HepG2 (cell line): ENCODE data around the gene LRRC74A. TPM values are rescaled to one million over a fixed set of nuclear protein-coding genes. Genes with fewer than 3 reads are reported as not detected.

Experiments used
- ARID2 ChIP-seq: sonication (generic); formaldehyde crosslinking; IDR thresholded peaks from 2 replicates; pipeline ENCODE4 v1.8.1; 2022; ENCODE audit warnings: mild to moderate bottlenecking, missing genetic modification reagents, borderline replicate concordance
- BCL6 ChIP-seq: IDR thresholded peaks from 2 replicates; pipeline ENCODE4 v1.6.1; 2016; ENCODE audit warnings: missing genetic modification reagents, missing compliant biosample characterization
- BRCA1 ChIP-seq: sonication (generic); formaldehyde crosslinking; IDR thresholded peaks from 2 replicates; pipeline ENCODE4 v1.4.0; 2020; ENCODE audit warnings: missing genetic modification reagents
- DMAP1 ChIP-seq: IDR thresholded peaks from 2 replicates; pipeline ENCODE4 v1.6.1; 2016
- EZH2 ChIP-seq: conservative IDR thresholded peaks from 2 replicates; pipeline ENCODE4 v1.6.1; 2012; ENCODE audit warnings: mild to moderate bottlenecking, low read depth, low read length, moderate library complexity
- FOXK1 ChIP-seq: sonication (generic); formaldehyde crosslinking; IDR thresholded peaks from 2 replicates; pipeline ENCODE4 v1.4.0; 2020; ENCODE audit warnings: low read depth, missing genetic modification reagents, borderline replicate concordance
- GFI1 ChIP-seq: sonication (generic); formaldehyde crosslinking; IDR thresholded peaks from 2 replicates; pipeline ENCODE4 v1.5.0; 2020; ENCODE audit warnings: missing genetic modification reagents, mild to moderate bottlenecking, borderline replicate concordance
- GPN1 ChIP-seq: sonication (generic); formaldehyde crosslinking; IDR thresholded peaks from 2 replicates; pipeline ENCODE4 v1.5.1; 2020; ENCODE audit warnings: missing genetic modification reagents, borderline replicate concordance
- IRF1 ChIP-seq: sonication (generic); formaldehyde crosslinking; IDR thresholded peaks from 2 replicates; pipeline ENCODE4 v1.4.0; 2020; ENCODE audit warnings: low read depth, mild to moderate bottlenecking, missing genetic modification reagents
- MAFG ChIP-seq: sonication (generic); formaldehyde crosslinking; IDR thresholded peaks from 2 replicates; pipeline ENCODE4 v1.5.1; 2020; ENCODE audit warnings: mild to moderate bottlenecking, missing genetic modification reagents
- MED13 ChIP-seq: sonication (generic); formaldehyde crosslinking; IDR thresholded peaks from 2 replicates; pipeline ENCODE4 v1.5.0; 2020; ENCODE audit warnings: missing genetic modification reagents
- MIER3 ChIP-seq: IDR thresholded peaks from 2 replicates; pipeline ENCODE4 v1.6.1; 2016; ENCODE audit warnings: missing compliant biosample characterization, borderline replicate concordance
- NCOR1 ChIP-seq: fragments of 200-600 bp; sonication (generic); IDR thresholded peaks from 2 replicates; pipeline ENCODE4 v1.7.0; 2017; ENCODE audit warnings: antibody characterized with exemption, low read length, borderline replicate concordance
- NFRKB ChIP-seq: fragments of 450-650 bp; IDR thresholded peaks from 2 replicates; pipeline ENCODE4 v1.6.1; 2017
- RBM22 ChIP-seq: fragments of 200-400 bp; formaldehyde crosslinking; optimal IDR thresholded peaks from 2 replicates; pipeline ENCODE3; 2017; ENCODE audit warnings: mild to moderate bottlenecking, low read length, moderate library complexity
- THYN1 ChIP-seq: sonication (generic); formaldehyde crosslinking; IDR thresholded peaks from 2 replicates; pipeline ENCODE4 v1.8.1; 2023; ENCODE audit warnings: low read depth, mild to moderate bottlenecking, moderate library complexity, missing genetic modification reagents, borderline replicate concordance
- YY1 ChIP-seq: IDR thresholded peaks from 2 replicates; pipeline ENCODE4 v1.6.1; 2011; ENCODE audit warnings: low read length, low read depth, moderate library complexity, mild to moderate bottlenecking; ENCODE audit not compliant: insufficient read depth, insufficient replicate concordance
- ZMYM3 ChIP-seq: sonication (generic); formaldehyde crosslinking; IDR thresholded peaks from 2 replicates; pipeline ENCODE4 v1.5.1; 2020; ENCODE audit warnings: mild to moderate bottlenecking, missing genetic modification reagents
- ZNF292 ChIP-seq: sonication (generic); formaldehyde crosslinking; IDR thresholded peaks from 2 replicates; pipeline ENCODE4 v1.8.1; 2022; ENCODE audit warnings: mild to moderate bottlenecking, low read depth, missing genetic modification reagents, borderline replicate concordance
- ZNF337 ChIP-seq: sonication (generic); formaldehyde crosslinking; IDR thresholded peaks from 2 replicates; pipeline ENCODE4 v1.5.1; 2020; ENCODE audit warnings: missing genetic modification reagents, low read depth, mild to moderate bottlenecking, borderline replicate concordance
- ZNF460 ChIP-seq: sonication (generic); formaldehyde crosslinking; IDR thresholded peaks from 2 replicates; pipeline ENCODE4 v1.5.1; 2020; ENCODE audit warnings: missing genetic modification reagents, mild to moderate bottlenecking, borderline replicate concordance
- ZNF484 ChIP-seq: sonication (generic); formaldehyde crosslinking; IDR thresholded peaks from 2 replicates; pipeline ENCODE4 v1.5.1; 2020; ENCODE audit warnings: mild to moderate bottlenecking, low read depth, missing genetic modification reagents, borderline replicate concordance
- ZNF512 ChIP-seq: sonication (generic); formaldehyde crosslinking; IDR thresholded peaks from 2 replicates; pipeline ENCODE4 v1.4.0; 2020; ENCODE audit warnings: mild to moderate bottlenecking, missing genetic modification reagents
- ZNF672 ChIP-seq: sonication (generic); formaldehyde crosslinking; IDR thresholded peaks from 2 replicates; pipeline ENCODE4 v1.8.1; 2022; ENCODE audit warnings: missing genetic modification reagents
- ZNF816 ChIP-seq: sonication (generic); formaldehyde crosslinking; IDR thresholded peaks from 2 replicates; pipeline ENCODE4 v1.8.0; 2022; ENCODE audit warnings: missing genetic modification reagents, mild to moderate bottlenecking, borderline replicate concordance
- polyA plus RNA-seq, 8 experiments: library from polyadenylated mRNA; depleted of rRNA in 3 of 8; stranded (reverse) in 7 of 8; unstranded in 1 of 8; fragments of >200 nt; fragmentation: Illumina TruSeq in 4 of 8; extraction: Trizol in 4 of 8; gene quantifications; 2 replicates each; pipeline versions ENCODE4 v1.2.1 to v1.2.3, GENCODE V29; 2011 to 2016; ENCODE audit warnings: low read depth in 4 of 8, missing spikeins in 1 of 8, mixed read lengths in 1 of 8; ENCODE audit not compliant: insufficient read depth in 1 of 8
- total RNA-seq, 5 experiments: library from RNA; depleted of rRNA; stranded (reverse); fragments of >200 nt; fragmentation: Illumina TruSeq; extraction: Trizol; gene quantifications; 2 replicates each; pipeline ENCODE4 v1.2.3, GENCODE V29; 2016; ENCODE audit warnings: low read depth in 1 of 5
- TF ChIP-seq, protein P1 (sequence below): sonication (generic); formaldehyde crosslinking; IDR thresholded peaks from 2 replicates; pipeline ENCODE4 v1.8.0; 2022; ENCODE audit warnings: missing genetic modification reagents, low read depth, mild to moderate bottlenecking, borderline replicate concordance
- TF ChIP-seq, protein P2 (sequence below): sonication (generic); formaldehyde crosslinking; conservative IDR thresholded peaks from 2 replicates; pipeline ENCODE4 v1.4.0; 2020; ENCODE audit warnings: missing genetic modification reagents

The LRRC74A gene
- total and polyA plus RNA-seq, 2 of the 13 experiments (the other 11 are each of a cell fraction or from before 2014, with no cell fraction given) = not detected

- TF ChIP-seq ZNF292 (CRISPR knock-in tag) (peak; percentile 62; the same call in 1 of the 2 replicates), ZNF484 (CRISPR knock-in tag) (no peak), FOXK1 (CRISPR knock-in tag) (peak; percentile 29; the same call in 1 of the 2 replicates), ZNF816 (no peak), NFRKB (no peak), NCOR1 (peak; percentile 80; the same call in 1 of the 2 replicates), MIER3 (no peak), ZNF672 (CRISPR knock-in tag) (no peak), ZMYM3 (CRISPR knock-in tag) (no peak; the same call in 1 of the 2 replicates), YY1 (no peak), MAFG (CRISPR knock-in tag) (no peak), ARID2 (no peak), IRF1 (CRISPR knock-in tag) (no peak), GPN1 (no peak), THYN1 (CRISPR knock-in tag) (no peak), ZNF460 (CRISPR knock-in tag) (no peak), BRCA1 (CRISPR knock-in tag) (no peak), DMAP1 (no peak), GFI1 (CRISPR knock-in tag) (no peak), EZH2 (no peak), RBM22 (no peak), ZNF512 (no peak), MED13 (CRISPR knock-in tag) (no peak), ZNF337 (CRISPR knock-in tag) (no peak), BCL6 (CRISPR knock-in tag) (no peak)
- TF ChIP-seq, protein P1, sequence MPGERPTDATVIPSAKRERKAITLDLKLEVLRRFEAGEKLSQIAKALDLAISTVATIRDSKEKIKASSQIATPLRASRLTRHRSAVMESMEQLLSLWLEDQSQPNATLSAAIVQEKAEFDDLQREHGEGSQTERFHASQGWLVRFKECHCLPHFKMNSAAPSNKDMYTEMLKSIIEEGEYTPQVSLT (CRISPR knock-in tag) = no peak
- TF ChIP-seq, protein P2, sequence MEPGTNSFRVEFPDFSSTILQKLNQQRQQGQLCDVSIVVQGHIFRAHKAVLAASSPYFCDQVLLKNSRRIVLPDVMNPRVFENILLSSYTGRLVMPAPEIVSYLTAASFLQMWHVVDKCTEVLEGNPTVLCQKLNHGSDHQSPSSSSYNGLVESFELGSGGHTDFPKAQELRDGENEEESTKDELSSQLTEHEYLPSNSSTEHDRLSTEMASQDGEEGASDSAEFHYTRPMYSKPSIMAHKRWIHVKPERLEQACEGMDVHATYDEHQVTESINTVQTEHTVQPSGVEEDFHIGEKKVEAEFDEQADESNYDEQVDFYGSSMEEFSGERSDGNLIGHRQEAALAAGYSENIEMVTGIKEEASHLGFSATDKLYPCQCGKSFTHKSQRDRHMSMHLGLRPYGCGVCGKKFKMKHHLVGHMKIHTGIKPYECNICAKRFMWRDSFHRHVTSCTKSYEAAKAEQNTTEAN = no peak
Observed at GRCh38 chr14:76829650-76830421, 3.6 kb downstream of the LRRC74A start (continued).
